Activated naive CD8-positive, alpha-beta T cell treated with anti-CD3 and anti-CD28 coated beads for 36 hours (primary cell): ENCODE measurements around the gene INS. TPM values are rescaled to one million over a fixed set of nuclear protein-coding genes. Genes with fewer than 3 reads are reported as not detected.

Experiments
- DNase-seq: peaks from one replicate; pipeline ENCODE4 v3.0.0; 2021
- H3K27ac Mint-ChIP-seq: one replicate; pipeline ENCODE4 v1.8.0; 2022; ENCODE audit warnings: mild to moderate bottlenecking, moderate library complexity, mixed read lengths
- H3K27me3 Mint-ChIP-seq: one replicate; pipeline ENCODE4 v1.8.0; 2022; ENCODE audit warnings: mild to moderate bottlenecking, mixed read lengths
- H3K36me3 Mint-ChIP-seq: one replicate; pipeline ENCODE4 v1.8.0; 2021; ENCODE audit warnings: mild to moderate bottlenecking, mixed read lengths
- H3K4me1 Mint-ChIP-seq: one replicate; pipeline ENCODE4 v1.8.0; 2021; ENCODE audit warnings: mixed read lengths
- H3K4me3 Mint-ChIP-seq: one replicate; pipeline ENCODE4 v1.8.0; 2022; ENCODE audit warnings: mild to moderate bottlenecking, moderate library complexity, mixed read lengths
- H3K9me3 Mint-ChIP-seq: one replicate; pipeline ENCODE4 v1.8.0; 2022; ENCODE audit warnings: mixed read lengths
- total RNA-seq, 2 experiments: library from RNA; stranded (reverse); gene quantifications; one replicate each; pipeline ENCODE4 v1.2.3, GENCODE V29; 2021

Gene INS
- total RNA-seq, 2 experiments from 2014 or later, result not detected

DNA sequence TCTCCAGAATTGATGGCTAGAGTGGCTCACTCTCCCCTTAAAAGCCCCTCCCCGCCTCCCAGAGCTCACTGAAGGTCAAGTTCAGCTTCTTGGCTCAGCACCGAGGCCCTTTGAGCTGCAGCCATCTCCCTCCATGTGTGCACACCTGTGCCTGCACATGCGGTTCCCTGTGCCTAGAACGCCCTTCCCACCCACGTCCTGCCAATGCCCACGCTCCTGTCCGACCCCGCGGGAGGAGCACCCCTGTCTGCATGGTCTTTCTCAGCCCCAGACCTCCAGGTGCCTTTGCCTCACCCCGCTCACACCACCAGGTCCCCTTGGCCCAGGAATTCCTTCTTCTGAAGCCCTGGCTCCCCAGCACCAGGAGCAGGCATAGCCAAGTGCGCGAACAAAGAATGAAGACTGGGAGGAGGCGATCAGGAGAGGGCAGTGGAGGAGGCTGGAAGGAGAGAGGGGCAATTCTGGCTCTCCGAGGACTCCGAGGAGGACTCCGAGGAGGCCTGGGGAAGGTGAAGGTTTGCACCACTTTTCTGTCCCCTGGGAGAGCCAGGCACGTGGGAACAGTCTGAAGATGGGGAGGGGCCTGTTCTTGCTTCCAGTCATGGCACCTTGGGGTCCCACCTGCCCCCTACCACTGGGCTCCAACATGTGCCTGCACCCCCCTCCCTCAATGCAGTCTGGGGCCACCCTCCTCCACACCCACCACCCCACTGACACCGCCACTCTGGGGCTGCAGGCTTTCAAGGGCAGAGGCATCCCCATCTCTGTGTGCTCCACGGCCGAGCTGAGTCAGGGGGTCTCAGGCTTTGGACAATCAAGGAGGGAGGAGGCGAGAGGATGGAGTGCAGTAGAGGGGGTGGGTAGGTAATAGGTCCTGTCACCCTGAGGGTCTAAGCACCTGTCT lies 39.5 kb downstream of the INS start:
- Mint-ChIP-seq H3K4me3 (no peak overlapping the region), H3K27me3 (peaks cover 18% of the 10 kb centered on the region), H3K27ac (no peak overlapping the region), H3K9me3 (peaks cover 1% of the 10 kb centered on the region), H3K36me3 (no peaks in the 10 kb centered on the region), H3K4me1 (no peaks in the 10 kb centered on the region)
- no peak for DNase-seq

DNA sequence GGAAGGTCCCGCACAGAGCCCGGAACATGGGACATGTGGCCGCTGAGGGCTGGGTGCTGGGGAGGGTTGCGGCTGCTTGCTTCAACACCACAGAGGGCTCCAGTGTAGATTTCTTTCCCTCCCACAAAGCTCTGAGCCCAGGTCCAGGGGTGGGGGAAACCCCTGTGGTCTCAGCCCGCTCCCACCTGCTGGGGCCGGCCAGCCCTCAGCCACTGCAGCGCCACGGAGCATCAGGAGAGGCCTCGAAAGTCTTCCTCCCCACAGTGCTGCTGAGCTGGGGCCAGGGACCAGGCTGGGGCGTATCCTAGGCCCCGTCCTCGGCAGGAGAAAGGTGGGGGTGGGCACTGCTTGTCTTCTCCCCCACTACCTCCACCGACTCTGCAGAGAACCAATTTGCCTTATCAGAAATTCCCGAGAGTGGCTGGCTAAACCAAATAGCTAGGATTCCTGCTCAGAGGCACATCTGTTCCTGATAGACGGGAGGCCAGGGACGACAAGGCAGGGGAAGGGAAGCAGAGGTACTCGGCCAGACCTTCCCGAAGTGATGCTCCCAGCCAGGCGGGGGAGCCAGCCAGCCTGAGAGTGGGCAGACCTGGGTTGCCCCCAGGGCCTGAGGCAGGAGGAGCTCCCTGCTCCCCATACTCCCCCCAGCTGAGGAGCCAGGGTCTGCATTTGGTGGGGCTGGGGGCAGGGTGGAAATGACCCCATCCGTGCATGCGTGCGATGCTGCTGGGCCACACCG lies 40.5 kb downstream of the INS start:
- no peaks in the 10 kb centered on the region for H3K4me1 Mint-ChIP-seq
- no peak overlapping the region for H3K4me3 Mint-ChIP-seq
- no peaks in the 10 kb centered on the region for H3K36me3 Mint-ChIP-seq
- H3K27me3 Mint-ChIP-seq, result peaks cover 18% of the 10 kb centered on the region
- H3K27ac Mint-ChIP-seq, result no peak overlapping the region
- no peaks in the 10 kb centered on the region for H3K9me3 Mint-ChIP-seq
- DNase-seq, result no peak

DNA sequence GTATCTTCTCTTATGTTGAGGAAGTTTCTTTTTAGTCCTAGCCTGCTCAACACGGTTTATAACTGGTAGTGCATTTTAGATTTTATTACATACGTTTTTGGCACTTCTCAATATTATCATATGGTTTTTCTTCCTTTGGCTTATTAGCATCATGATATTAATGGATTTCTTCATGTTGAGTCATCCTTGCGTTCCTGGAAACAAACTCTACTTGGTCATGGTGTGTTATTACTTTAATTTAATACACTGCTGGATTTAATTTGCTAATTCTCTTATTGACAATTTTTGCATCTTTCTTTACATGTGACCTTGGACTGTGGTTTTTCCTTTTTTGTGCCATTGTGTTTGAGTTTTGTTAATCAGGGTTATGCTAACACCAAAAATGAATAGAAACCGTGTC lies 42.3 kb downstream of the INS start:
- Mint-ChIP-seq H3K4me1 (no peaks in the 10 kb centered on the region), H3K4me3 (no peak overlapping the region), H3K27ac (no peak overlapping the region), H3K9me3 (no peaks in the 10 kb centered on the region), H3K27me3 (peaks cover 10% of the 10 kb centered on the region), H3K36me3 (no peaks in the 10 kb centered on the region)
- DNase-seq, result no peak

DNA sequence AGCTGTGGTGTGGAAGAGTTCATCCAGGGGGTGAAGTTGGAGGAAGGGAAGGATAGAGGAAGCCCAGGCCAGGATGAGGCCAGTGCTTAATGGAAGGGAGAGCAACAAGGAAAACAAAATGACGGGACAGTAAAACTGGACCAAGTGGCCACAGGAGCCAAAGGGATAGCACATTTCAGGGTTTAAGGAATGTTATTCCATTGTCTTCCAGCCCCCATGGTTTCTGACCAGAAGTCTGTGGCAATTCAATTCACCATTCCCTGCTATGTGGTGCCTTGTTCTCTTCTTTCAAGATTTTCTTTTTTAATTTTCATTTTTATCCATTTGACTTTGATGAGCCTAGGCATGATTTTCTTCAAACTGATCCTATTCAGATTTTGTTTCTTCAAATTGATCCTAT lies 44.3 kb downstream of the INS start:
- no peaks in the 10 kb centered on the region for H3K9me3 Mint-ChIP-seq
- DNase-seq, result no peak
- no peaks in the 10 kb centered on the region for H3K36me3 Mint-ChIP-seq
- H3K4me3 Mint-ChIP-seq, result no peak overlapping the region
- H3K27me3 Mint-ChIP-seq, result peaks cover 4% of the 10 kb centered on the region
- H3K27ac Mint-ChIP-seq, result no peak overlapping the region
- no peaks in the 10 kb centered on the region for H3K4me1 Mint-ChIP-seq

DNA sequence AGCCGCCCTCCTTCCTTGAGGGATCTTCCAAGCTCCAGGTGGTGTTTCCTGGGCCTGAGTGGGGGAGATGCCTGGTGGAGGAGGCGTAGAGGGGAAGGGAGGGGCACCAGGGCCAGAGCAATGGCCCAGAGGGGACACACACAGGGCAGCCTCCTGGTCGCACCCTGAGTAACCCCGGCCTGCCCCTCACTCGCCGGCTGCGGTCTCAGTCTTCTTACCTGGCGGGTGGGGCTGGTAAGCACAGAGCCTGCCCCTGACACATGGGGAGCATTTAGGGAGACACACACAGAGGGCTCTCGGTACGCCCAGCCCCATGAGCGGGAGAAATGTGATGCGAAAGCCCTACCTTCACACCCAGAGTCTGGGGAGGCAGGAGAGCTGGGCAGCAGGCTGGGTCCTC lies 45.7 kb downstream of the INS start:
- no peak overlapping the region for H3K4me3 Mint-ChIP-seq
- no peak overlapping the region for H3K27ac Mint-ChIP-seq
- H3K9me3 Mint-ChIP-seq, result no peaks in the 10 kb centered on the region
- no peaks in the 10 kb centered on the region for H3K27me3 Mint-ChIP-seq
- H3K36me3 Mint-ChIP-seq, result no peaks in the 10 kb centered on the region
- no peaks in the 10 kb centered on the region for H3K4me1 Mint-ChIP-seq
- no peak for DNase-seq

DNA sequence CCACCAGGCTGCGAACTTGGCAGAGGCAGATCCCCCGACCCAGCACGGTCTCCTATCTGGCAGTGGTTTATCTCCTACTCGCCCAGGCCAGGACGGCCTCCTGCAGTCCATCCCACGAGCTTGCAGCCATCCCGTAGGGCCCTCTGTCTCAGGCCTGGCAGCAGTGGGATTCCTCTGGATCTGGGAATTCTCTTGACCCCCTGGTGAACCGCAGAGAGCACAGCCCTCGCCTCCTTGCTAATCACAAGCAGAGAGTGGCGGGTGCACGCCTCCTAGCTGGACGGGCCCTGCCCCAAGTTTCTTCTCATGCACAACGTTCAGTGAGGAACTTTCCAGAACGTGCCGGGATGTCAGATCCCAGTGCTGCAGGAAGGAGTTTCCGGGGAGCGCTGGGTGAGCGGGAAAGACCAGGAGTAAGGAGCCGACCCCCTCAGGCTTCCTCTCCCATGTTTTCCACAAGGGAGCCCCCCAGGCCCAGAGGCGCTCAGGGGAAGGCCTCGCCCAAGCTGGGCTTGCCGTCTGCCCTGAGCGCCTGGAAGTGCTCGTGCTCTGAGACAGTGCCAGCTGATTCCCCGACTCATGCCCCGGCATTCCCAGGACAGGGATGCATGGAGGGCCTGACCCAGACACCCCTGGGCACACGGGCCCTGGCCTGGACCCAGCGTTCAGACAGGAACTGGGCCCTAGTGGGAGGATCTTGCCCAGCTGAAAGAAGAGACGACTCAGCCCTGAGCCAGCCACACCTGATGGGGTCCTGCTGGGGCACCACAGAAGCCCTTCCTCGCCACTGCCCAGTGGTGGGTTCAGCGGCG lies 46.4 kb downstream of the INS start:
- no peak overlapping the region for H3K4me3 Mint-ChIP-seq
- no peaks in the 10 kb centered on the region for H3K27me3 Mint-ChIP-seq
- H3K36me3 Mint-ChIP-seq, result no peaks in the 10 kb centered on the region
- no peak for DNase-seq
- H3K9me3 Mint-ChIP-seq, result no peaks in the 10 kb centered on the region
- no peaks in the 10 kb centered on the region for H3K4me1 Mint-ChIP-seq
- no peak overlapping the region for H3K27ac Mint-ChIP-seq

DNA sequence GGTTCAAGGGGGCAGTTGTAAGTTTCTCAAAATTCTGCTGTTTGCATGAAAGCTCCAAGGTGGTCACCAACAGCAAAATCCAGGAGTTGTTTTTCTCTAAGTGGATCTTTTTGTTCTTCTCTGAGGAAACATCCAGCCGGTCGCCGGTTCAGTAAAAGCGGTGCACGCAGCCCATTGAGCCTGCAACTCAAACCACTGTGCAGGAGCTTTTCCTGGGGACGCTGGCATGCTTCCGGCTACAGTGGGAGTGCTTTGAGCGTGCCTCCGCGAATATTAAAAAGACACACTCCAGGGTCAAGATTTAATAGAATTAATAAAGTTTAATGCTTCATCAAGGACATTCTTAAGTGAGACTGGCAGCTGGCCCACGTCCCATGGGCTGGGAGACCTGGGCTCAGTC lies 47.2 kb downstream of the INS start:
- Mint-ChIP-seq H3K27me3 (no peaks in the 10 kb centered on the region), H3K36me3 (no peaks in the 10 kb centered on the region), H3K9me3 (no peaks in the 10 kb centered on the region), H3K4me3 (no peak overlapping the region), H3K4me1 (no peaks in the 10 kb centered on the region), H3K27ac (no peak overlapping the region)
- no peak for DNase-seq

DNA sequence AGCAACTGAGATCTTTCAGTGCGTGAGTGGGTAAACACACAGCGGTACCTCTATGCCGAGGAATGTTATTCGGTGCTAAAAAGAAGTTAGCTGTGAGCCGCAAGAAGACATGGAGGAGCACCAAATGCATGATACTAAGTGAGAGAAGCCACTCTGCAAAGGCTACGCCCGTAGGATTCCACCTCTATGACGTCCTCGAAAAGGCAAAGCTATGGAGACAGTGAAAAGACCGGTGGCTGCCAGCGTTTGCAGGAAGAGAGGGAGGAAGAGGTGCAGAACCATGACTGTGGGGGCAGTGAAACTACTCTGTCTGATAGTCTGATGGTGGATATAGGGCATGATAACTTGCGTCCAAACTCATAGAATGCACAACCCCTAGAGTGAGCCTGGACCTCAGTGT lies 50.5 kb downstream of the INS start:
- Mint-ChIP-seq H3K27me3 (no peaks in the 10 kb centered on the region), H3K4me3 (no peak overlapping the region), H3K36me3 (no peaks in the 10 kb centered on the region), H3K4me1 (no peaks in the 10 kb centered on the region), H3K9me3 (no peaks in the 10 kb centered on the region), H3K27ac (no peak overlapping the region)
- DNase-seq, result no peak

Other genes starting within 250 kb of the INS start
- gene TNNT3, start 241.5 kb downstream of the INS start, total RNA-seq, result under 1 TPM; 0.50 to 0.54 TPM
- 100 to 1,000 TPM; 148 to 151 TPM for gene MRPL23, start 213.9 kb downstream of the INS start, total RNA-seq
- not detected for gene H19, start 163.4 kb downstream of the INS start, total RNA-seq
- under 1 TPM; 0.06 to 0.08 TPM for gene IGF2, start 21.8 kb downstream of the INS start, total RNA-seq
- not detected for gene TH, start 10.6 kb upstream of the INS start, total RNA-seq
- gene ASCL2, start 109.4 kb upstream of the INS start, total RNA-seq, result 1 to 10 TPM; 2.5 to 2.9 TPM
- gene C11orf21, start 140.7 kb upstream of the INS start, total RNA-seq, result 1 to 10 TPM; 2.5 to 2.6 TPM
- gene TSPAN32, start 140.8 kb upstream of the INS start, total RNA-seq, result 1 to 10 TPM; 5.4 to 5.5 TPM
- gene CD81, start 216.1 kb upstream of the INS start, total RNA-seq, result 100 to 1,000 TPM; 132 to 134 TPM
- 10 to 100 TPM; 46.9 to 54.2 TPM for gene TSSC4, start 239.5 kb upstream of the INS start, total RNA-seq